ENCODE data around the gene F7. TPM values are rescaled to one million over a fixed set of nuclear protein-coding genes. Genes with fewer than 3 reads are reported as not detected.

Gene F7
- total and polyA plus RNA-seq, 2 of the 4 experiments (the other 2 are of a cell fraction): under 0.01 to 0.07 TPM

DNA sequence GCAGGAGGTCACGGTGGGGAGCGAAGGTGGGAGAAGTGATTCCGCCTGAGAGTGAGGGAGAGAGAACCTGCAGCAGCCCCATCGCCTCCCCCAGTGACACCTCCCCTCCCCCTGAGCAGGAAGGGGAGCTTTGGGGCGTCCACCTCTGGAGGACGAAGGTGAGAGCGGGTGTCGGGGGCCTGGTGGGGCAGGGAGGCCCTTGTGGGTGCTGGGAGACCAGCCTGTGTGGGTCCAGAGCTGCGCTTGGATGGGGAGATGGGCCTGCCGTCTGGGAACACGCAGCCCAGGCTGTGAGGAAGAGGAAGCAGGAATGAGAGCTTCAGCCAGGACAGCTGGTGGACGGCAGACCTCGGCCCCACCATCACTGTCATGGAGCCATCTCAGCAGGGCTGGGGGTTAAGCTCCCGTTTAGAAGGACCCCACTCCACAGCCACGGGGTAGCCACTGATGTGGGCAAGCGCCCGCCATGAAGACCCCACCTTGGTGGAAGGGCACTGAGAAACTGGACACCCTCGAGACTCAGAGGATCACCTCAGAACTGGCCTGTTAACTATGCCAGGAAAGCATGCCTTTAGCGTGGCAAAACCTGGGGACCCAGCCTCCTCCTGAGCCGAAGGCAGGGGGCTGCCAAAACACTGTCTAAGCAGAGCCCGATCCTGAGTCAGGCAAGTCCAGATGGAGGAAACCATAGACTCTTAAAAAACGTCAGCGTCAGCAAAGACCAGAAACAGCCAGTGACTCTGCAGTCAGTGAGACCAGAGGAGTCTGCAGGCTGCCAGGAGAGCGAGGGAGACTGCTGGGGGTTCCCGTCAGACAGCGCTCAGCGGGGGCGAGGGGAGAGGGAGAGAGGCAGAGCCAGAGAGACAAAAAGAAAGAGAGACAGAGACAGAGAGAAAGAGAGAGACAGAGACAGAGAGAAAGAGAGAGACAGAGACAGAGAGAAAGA, 46.4 kb downstream of the F7 start:
- Histone ChIP-seq H4K20me1 (ENCODE audit: insufficient read depth, low read length) (no peaks in the 10 kb centered on the region), H2BK5ac (ENCODE audit: low read depth, low read length, poor library complexity, severe bottlenecking) (no peak overlapping the region), H2AFZ (replicated peaks; ENCODE audit: low read length, poor library complexity) (peak overlapping the region; percentile 92), H3K79me1 (ENCODE audit: low read depth in 1 of 2, low read length in 2 of 2) (no peaks in the 10 kb centered on the region), H4K5ac (ENCODE audit: low read depth, low read length) (peak overlapping the region; percentile 41; the same call in 1 of the 2 replicates), H2BK15ac (ENCODE audit: low read depth, low read length) (no peak overlapping the region), H3K9ac (ENCODE audit: low read depth, low read length) (peak overlapping the region; percentile 1; the same call in 1 of the 2 replicates), H3K9me1 (ENCODE audit: insufficient read depth, low read length) (peaks cover 5% of the 10 kb centered on the region; the same call in 1 of the 2 replicates), H3K4me3 (ENCODE audit: insufficient read depth, low read depth, low read length) (no peak overlapping the region), H3K18ac (ENCODE audit: low read depth, low read length) (no peak overlapping the region), H4K91ac (ENCODE audit: insufficient read depth, low read depth, low read length) (no peak overlapping the region; the same call in 1 of the 2 replicates), H2BK20ac (ENCODE audit: low read depth, low read length) (peak overlapping the region; percentile 5; the same call in 1 of the 2 replicates), H3K14ac (replicated peaks; ENCODE audit: low read depth, low read length) (peak overlapping the region; percentile 72; the same call in 1 of the 2 replicates), H3K36me3 (ENCODE audit: control insufficient read depth, insufficient read depth, low read length) (no peaks in the 10 kb centered on the region), H2AK9ac (replicated peaks; ENCODE audit: low read depth, low read length, poor library complexity) (peak overlapping the region; percentile 84), H3K27ac (ENCODE audit: insufficient read depth, low read length) (no peak overlapping the region), H3K27me3 (ENCODE audit: control insufficient read depth, insufficient read depth, low read length) (0 out of 2 replicates have a peak, but pooled peaks cover 2% of the 10 kb centered on the region), H3K4me1 (ENCODE audit: control insufficient read depth, insufficient read depth, low read length) (peaks cover 11% of the 10 kb centered on the region), H3K4me2 (ENCODE audit: low read depth, low read length) (peak overlapping the region; percentile 5; the same call in 1 of the 2 replicates), H3K23ac (ENCODE audit: low read depth, low read length) (0 out of 2 replicates have a peak overlapping the region, but pooled peaks have one; percentile 53), H3K56ac (ENCODE audit: extremely low read depth, insufficient read depth, low read length) (no peak overlapping the region), H2BK120ac (ENCODE audit: low read depth, low read length) (peak overlapping the region; percentile 56; the same call in 1 of the 2 replicates), H4K8ac (ENCODE audit: low read depth in 2 of 2, low read length in 2 of 2) (peak overlapping the region; percentile 94 to 98; a peak in 3 of 4 replicates), H2AK5ac (ENCODE audit: low read depth, low read length) (peak overlapping the region; percentile 71; the same call in 1 of the 2 replicates), H3K9me3 (ENCODE audit: control insufficient read depth, insufficient read depth, low read length) (no peaks in the 10 kb centered on the region), H3K4ac (ENCODE audit: low read depth, low read length) (peak overlapping the region; percentile 59)
- CTCF ChIA-PET: no interaction called here
- dilution Hi-C loops (cut with HindIII; ENCODE audit: low sequenced_read_pairs, unreplicated experiment) (no loop called here), intact Hi-C loops (cut with micrococcal nuclease) (loop anchor here (2.0 kb wide), 1 partner anchor 59 kb away; no protein-coding TSS in a partner anchor), in situ Hi-C loops (cut with MboI; ENCODE audit: low sequenced_read_pairs) (no loop called here)
- POLR2A ChIA-PET (ENCODE audit: unreplicated experiment): no interaction called here
- DNase-seq (peak; percentile 74), ATAC-seq (ENCODE audit: low read depth) (peak; percentile 47)
- peak; percentile 88 for TF ChIP-seq MAFK (IDR thresholded peaks at IDR 0.05; ENCODE audit: low read depth, low read length)
- TF ChIP-seq FOS (IDR thresholded peaks at IDR 0.05; ENCODE audit: low read depth, low read length): no peak
- no TSS peak for BruUV-seq (replicated peaks)
- 47% methylated on average over 12 of the region's 28 CpGs; no CpG with 5 or more reads in 1 of the 2 experiments for WGBS, 2 experiments (ENCODE audit: extremely low coverage in 2 of 2, insufficient read length in 1 of 2)
